T-helper 2 cell treated with Interferon-gamma antibody and Interleukin-4, amounts not matched to agents 5 μg/mL and 100 μg/mL, for 36 hours (primary cell): Measurements from ENCODE around the gene PYDC2.
"Not testable (repeated sequence)": the region's sequence is repeated elsewhere in the genome, so short reads cannot be mapped to it uniquely, and the experiment has no call there.

Experiments
- DNase-seq: peaks from one replicate; pipeline ENCODE4 v3.0.0; 2021; ENCODE audit warnings: low spot score
- H3K27ac Mint-ChIP-seq: one replicate; pipeline ENCODE4 v1.8.0; 2021; ENCODE audit warnings: mild to moderate bottlenecking, mixed read lengths
- H3K27me3 Mint-ChIP-seq: one replicate; pipeline ENCODE4 v1.8.0; 2021; ENCODE audit warnings: low read depth, mixed read lengths
- H3K36me3 Mint-ChIP-seq: one replicate; pipeline ENCODE4 v1.8.0; 2021; ENCODE audit warnings: low read depth, mixed read lengths
- H3K4me1 Mint-ChIP-seq: one replicate; pipeline ENCODE4 v1.8.0; 2021; ENCODE audit warnings: low read depth, mixed read lengths
- H3K4me3 Mint-ChIP-seq: one replicate; pipeline ENCODE4 v1.8.0; 2022; ENCODE audit warnings: mild to moderate bottlenecking, moderate library complexity, mixed read lengths
- H3K9me3 Mint-ChIP-seq: one replicate; pipeline ENCODE4 v1.8.0; 2021; ENCODE audit warnings: mixed read lengths

PYDC2 gene

GRCh38 chr3:191435981-191436380 is 25.0 kb upstream of the PYDC2 start:
- H3K9me3 Mint-ChIP-seq: no peaks in the 10 kb centered on the region
- no peak overlapping the region for H3K4me3 Mint-ChIP-seq
- DNase-seq: no peak
- H3K27ac Mint-ChIP-seq: no peak overlapping the region
- no peaks in the 10 kb centered on the region for H3K27me3 Mint-ChIP-seq
- no peaks in the 10 kb centered on the region for H3K36me3 Mint-ChIP-seq
- no peaks in the 10 kb centered on the region for H3K4me1 Mint-ChIP-seq

GRCh38 chr3:191438150-191438814 is 22.7 kb upstream of the PYDC2 start:
- Mint-ChIP-seq H3K27ac (no peak overlapping the region), H3K27me3 (no peaks in the 10 kb centered on the region), H3K4me1 (no peaks in the 10 kb centered on the region), H3K4me3 (no peak overlapping the region), H3K36me3 (no peaks in the 10 kb centered on the region), H3K9me3 (no peaks in the 10 kb centered on the region)
- no peak for DNase-seq

- H3K27ac Mint-ChIP-seq: no peak overlapping the region
- no peak for DNase-seq
- no peaks in the 10 kb centered on the region for H3K27me3 Mint-ChIP-seq
- H3K4me1 Mint-ChIP-seq: no peaks in the 10 kb centered on the region
- no peaks in the 10 kb centered on the region for H3K36me3 Mint-ChIP-seq
- H3K9me3 Mint-ChIP-seq: no peaks in the 10 kb centered on the region
- H3K4me3 Mint-ChIP-seq: no peak overlapping the region
These were observed 20.4 kb upstream of the PYDC2 start for GRCh38 chr3:191440532-191440931.

- Mint-ChIP-seq H3K27me3 (no peaks in the 10 kb centered on the region), H3K9me3 (no peaks in the 10 kb centered on the region), H3K4me1 (no peaks in the 10 kb centered on the region), H3K36me3 (no peaks in the 10 kb centered on the region), H3K27ac (no peak overlapping the region), H3K4me3 (no peak overlapping the region)
- no peak for DNase-seq
These were observed 19.3 kb upstream of the PYDC2 start for GRCh38 chr3:191441687-191442086.

GRCh38 chr3:191444569-191444968 is 16.4 kb upstream of the PYDC2 start:
- H3K4me1 Mint-ChIP-seq: no peaks in the 10 kb centered on the region
- no peak overlapping the region for H3K27ac Mint-ChIP-seq
- H3K27me3 Mint-ChIP-seq: no peaks in the 10 kb centered on the region
- no peaks in the 10 kb centered on the region for H3K36me3 Mint-ChIP-seq
- H3K9me3 Mint-ChIP-seq: no peaks in the 10 kb centered on the region
- DNase-seq: no peak
- H3K4me3 Mint-ChIP-seq: no peak overlapping the region

- no peak for DNase-seq
- Mint-ChIP-seq H3K4me3 (no peak overlapping the region), H3K27ac (no peak overlapping the region), H3K27me3 (no peaks in the 10 kb centered on the region), H3K9me3 (no peaks in the 10 kb centered on the region), H3K4me1 (no peaks in the 10 kb centered on the region), H3K36me3 (no peaks in the 10 kb centered on the region)
These were observed 11.7 kb upstream of the PYDC2 start for GRCh38 chr3:191449256-191449655.

GRCh38 chr3:191455257-191455952 is 5.6 kb upstream of the PYDC2 start:
- H3K9me3 Mint-ChIP-seq: no peaks in the 10 kb centered on the region
- H3K4me3 Mint-ChIP-seq: no peak overlapping the region
- no peak for DNase-seq
- H3K27me3 Mint-ChIP-seq: no peaks in the 10 kb centered on the region
- H3K27ac Mint-ChIP-seq: no peak overlapping the region
- H3K36me3 Mint-ChIP-seq: no peaks in the 10 kb centered on the region
- no peaks in the 10 kb centered on the region for H3K4me1 Mint-ChIP-seq

- no peak overlapping the region for H3K27ac Mint-ChIP-seq
- no peaks in the 10 kb centered on the region for H3K36me3 Mint-ChIP-seq
- H3K9me3 Mint-ChIP-seq: no peaks in the 10 kb centered on the region
- no peaks in the 10 kb centered on the region for H3K27me3 Mint-ChIP-seq
- H3K4me3 Mint-ChIP-seq: no peak overlapping the region
- no peak for DNase-seq
- no peaks in the 10 kb centered on the region for H3K4me1 Mint-ChIP-seq
These were observed 603 bp upstream of the PYDC2 start for GRCh38 chr3:191460360-191460759.

GRCh38 chr3:191470080-191470479 is 9.1 kb downstream of the PYDC2 start:
- Mint-ChIP-seq H3K27me3 (no peaks in the 10 kb centered on the region), H3K9me3 (peaks cover 4% of the 10 kb centered on the region), H3K4me1 (no peaks in the 10 kb centered on the region), H3K36me3 (no peaks in the 10 kb centered on the region), H3K4me3 (no peak overlapping the region), H3K27ac (no peak overlapping the region)
- DNase-seq: no peak

- no peak overlapping the region for H3K27ac Mint-ChIP-seq
- DNase-seq: no peak
- no peaks in the 10 kb centered on the region for H3K4me1 Mint-ChIP-seq
- no peaks in the 10 kb centered on the region for H3K36me3 Mint-ChIP-seq
- no peaks in the 10 kb centered on the region for H3K27me3 Mint-ChIP-seq
- no peak overlapping the region for H3K4me3 Mint-ChIP-seq
- peaks cover 4% of the 10 kb centered on the region for H3K9me3 Mint-ChIP-seq
These were observed 9.6 kb downstream of the PYDC2 start for GRCh38 chr3:191470545-191470944.

- Mint-ChIP-seq H3K36me3 (no peaks in the 10 kb centered on the region), H3K27me3 (no peaks in the 10 kb centered on the region), H3K4me3 (no peak overlapping the region), H3K4me1 (no peaks in the 10 kb centered on the region), H3K9me3 (peaks cover 4% of the 10 kb centered on the region), H3K27ac (no peak overlapping the region)
- DNase-seq: no peak
These were observed 12.8 kb downstream of the PYDC2 start for GRCh38 chr3:191473661-191474198.

GRCh38 chr3:191476066-191476772 is 15.3 kb downstream of the PYDC2 start:
- Mint-ChIP-seq H3K4me1 (no peaks in the 10 kb centered on the region), H3K36me3 (no peaks in the 10 kb centered on the region), H3K27ac (no peak overlapping the region), H3K9me3 (peaks cover 4% of the 10 kb centered on the region), H3K27me3 (no peaks in the 10 kb centered on the region), H3K4me3 (no peak overlapping the region)
- DNase-seq: no peak

- not testable (repeated sequence) for H3K27me3 Mint-ChIP-seq, H3K4me3 Mint-ChIP-seq, H3K27ac Mint-ChIP-seq, H3K4me1 Mint-ChIP-seq, H3K9me3 Mint-ChIP-seq, DNase-seq, H3K36me3 Mint-ChIP-seq
These were observed 23.0 kb downstream of the PYDC2 start for GRCh38 chr3:191483994-191484393.

- Mint-ChIP-seq H3K36me3 (no peaks in the 10 kb centered on the region), H3K27ac (no peak overlapping the region), H3K9me3 (no peaks in the 10 kb centered on the region), H3K27me3 (no peaks in the 10 kb centered on the region), H3K4me3 (no peak overlapping the region), H3K4me1 (no peaks in the 10 kb centered on the region)
- no peak for DNase-seq
These were observed 23.5 kb downstream of the PYDC2 start for GRCh38 chr3:191484461-191484860.
